Heart right ventricle (tissue), 16 donors: Measurements from ENCODE around the gene PPIA. TPM values are rescaled to one million over a fixed set of nuclear protein-coding genes. Genes with fewer than 3 reads are reported as not detected.

Experiments used
- ATAC-seq, 8 donors: fragments of 200-7000 bp; cut with Tn5 transposase; one replicate each; pipeline ENCODE4 v1.9.1; 2020; ENCODE audit warnings: mild to moderate bottlenecking in 8 of 8, moderate library complexity in 8 of 8, moderate number of reproducible peaks in 1 of 8
- DNase-seq, 2 donors: peaks; one replicate each; pipeline ENCODE4 v3.0.0-alpha.2; 2020
- H3K27ac ChIP-seq, 10 donors: fragments of 200-600 bp; sonication (generic) in 2 of 10; one replicate each; pipeline versions ENCODE4 v1.5.0 to v1.8.0; 2020 to 2022; ENCODE audit warnings: mild to moderate bottlenecking in 3 of 10
- H3K27me3 ChIP-seq, 7 donors: fragments of 200-600 bp; one replicate each; pipeline ENCODE4 v1.8.0; 2021 to 2022; ENCODE audit warnings: mild to moderate bottlenecking in 2 of 7
- H3K36me3 ChIP-seq, 9 donors: fragments of 200-600 bp; sonication (generic) in 1 of 9; one replicate each; pipeline versions ENCODE4 v1.5.0 to v1.8.0; 2020 to 2022; ENCODE audit warnings: mild to moderate bottlenecking in 2 of 9
- H3K4me1 ChIP-seq, 9 donors: fragments of 200-600 bp; sonication (generic) in 1 of 9; one replicate each; pipeline versions ENCODE4 v1.5.0 to v1.8.0; 2020 to 2022; ENCODE audit warnings: mild to moderate bottlenecking in 4 of 9
- H3K4me3 ChIP-seq, 10 donors: fragments of 200-600 bp; sonication (generic) in 2 of 10; one replicate each; pipeline versions ENCODE4 v1.5.0 to v1.8.0; 2020 to 2022; ENCODE audit warnings: mild to moderate bottlenecking in 7 of 10, moderate library complexity in 2 of 10
- H3K9me3 ChIP-seq, 11 donors: fragments of 200-600 bp in 10 of 11; sonication (generic) in 2 of 11; one replicate each; pipeline versions ENCODE4 v1.5.0 to v1.8.0; 2013 to 2022; ENCODE audit warnings: mild to moderate bottlenecking in 2 of 11, control low read depth in 1 of 11, moderate library complexity in 1 of 11
- WGBS, 2 donors: extraction: QIAGEN DNeasy Blood & Tissue Kit; methylation state at CpG; one replicate each; pipeline ENCODE4 v1.1.7; 2013; ENCODE audit warnings: inconsistent platforms in 1 of 2; 5-methylcytosine and 5-hydroxymethylcytosine counted together
- intact Hi-C, 10 donors: fragments of 100-400 bp; cut with DNase I; formaldehyde crosslinking; loops; one replicate each; pipeline versions ENCODE4 v1.11.1 to v1.14.2; 2022
- polyA plus RNA-seq, 2 donors: library from polyadenylated mRNA; stranded (reverse); fragments of 200-250 nt; gene quantifications; one replicate each; pipeline ENCODE4 v1.2.3, GENCODE V29; 2013
- total RNA-seq, 10 donors: library from RNA; stranded (reverse); fragmentation: NEBNext Ultra II Directional in 3 of 10; extraction: Animal tissue kit (Norgen Biotek cat#: 25700) in 3 of 10; gene quantifications; one replicate each; pipeline versions ENCODE4 v1.2.1 to v1.2.4, GENCODE V29; 2021 to 2023
- TF ChIP-seq, protein P1 (sequence below), 9 donors: fragments of 200-600 bp; sonication (generic) in 2 of 9; IDR thresholded peaks; one replicate each; pipeline versions ENCODE4 v1.5.0 to v1.8.0; 2021 to 2022; ENCODE audit warnings: antibody characterized with exemption in 9 of 9, mild to moderate bottlenecking in 5 of 9, moderate library complexity in 1 of 9
- donor health status: Arrhythmogenic right ventricular cardiomyopathy.
- donor health status: ischemic (EF 13 %, LVEDD 7.1; RV severe dilation, severe dysfunction).
- donor health status: healthy with polysubstance abuse.
- donor health status: DM: no; HTN: yes; CAD: no.
- donor health status: DM: no; HTN: no; CAD: no.
- donor health status: ischemic (EF 25% LVEDD 6.9; RV normal size, moderate dysfunction).
- donor health status: ischemic (EF 25% LVEDD 5.7; RV mildly dilated, moderate dysfunction).
- donor health status: healthy.
- donor health status: DM: yes; HTN: yes; CAD: no.
- donor health status: Ischemic cardiomyopathy.
- donor health status: ischemic (EF 35%, LVEDD 5.7; RV mildly dilated, moderate dysfunction).
- donor health status: nonischemic (EF 11% LVEDD 7.7; RV severe dilation, severe dysfunction).
- donor health status: DM: yes; HTN: yes; CAD: no.
- donor health status: PGD.
- donor health status: ischemic (EF 29% LVEDD 5.4; RV normal size, mild dysfunction).
- donor health status: nonischemic (EF 23%, LVEDD 6.1; RV moderate dilation, normal function).

PPIA gene
- total and polyA plus RNA-seq, 12 donors = 355 to 3,654 (median 438) TPM

DNA sequence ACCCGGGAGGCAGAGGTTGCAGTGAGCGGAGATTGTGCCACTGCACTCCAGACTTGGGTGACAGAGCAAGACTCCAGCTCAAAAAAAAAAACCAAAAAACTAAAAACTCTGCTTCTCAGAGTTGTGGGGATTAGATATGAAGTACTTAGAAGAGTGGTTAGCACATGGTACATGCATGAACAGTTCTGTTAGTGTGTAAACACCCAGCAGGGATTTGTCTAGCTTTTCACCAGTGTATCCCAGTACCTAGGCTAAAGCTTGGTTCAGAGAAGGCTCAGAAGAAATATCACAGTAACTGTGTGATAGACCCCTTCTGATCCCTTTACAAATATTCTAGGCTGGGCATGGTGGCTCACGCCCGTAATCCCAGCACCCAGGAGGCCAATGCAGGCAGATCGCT is 9.5 kb downstream of the PPIA start:
- intact Hi-C loops = loop anchor here in 1 of 10 donors (10.0 kb wide), 1 partner anchor 111 kb away; no protein-coding TSS in a partner anchor
- 93 to 95% methylated on average over 5 of the region's 5 CpGs for WGBS, 2 donors
- Histone ChIP-seq H3K36me3 (peaks cover 0 to 46% (median 35%) of the 10 kb centered on the region in 9 donors), H3K4me1 (no peaks in the 10 kb centered on the region), H3K27ac (no peak overlapping the region), H3K9me3 (no peaks in the 10 kb centered on the region), H3K27me3 (no peaks in the 10 kb centered on the region), H3K4me3 (no peak overlapping the region)
- TF ChIP-seq, protein P1, sequence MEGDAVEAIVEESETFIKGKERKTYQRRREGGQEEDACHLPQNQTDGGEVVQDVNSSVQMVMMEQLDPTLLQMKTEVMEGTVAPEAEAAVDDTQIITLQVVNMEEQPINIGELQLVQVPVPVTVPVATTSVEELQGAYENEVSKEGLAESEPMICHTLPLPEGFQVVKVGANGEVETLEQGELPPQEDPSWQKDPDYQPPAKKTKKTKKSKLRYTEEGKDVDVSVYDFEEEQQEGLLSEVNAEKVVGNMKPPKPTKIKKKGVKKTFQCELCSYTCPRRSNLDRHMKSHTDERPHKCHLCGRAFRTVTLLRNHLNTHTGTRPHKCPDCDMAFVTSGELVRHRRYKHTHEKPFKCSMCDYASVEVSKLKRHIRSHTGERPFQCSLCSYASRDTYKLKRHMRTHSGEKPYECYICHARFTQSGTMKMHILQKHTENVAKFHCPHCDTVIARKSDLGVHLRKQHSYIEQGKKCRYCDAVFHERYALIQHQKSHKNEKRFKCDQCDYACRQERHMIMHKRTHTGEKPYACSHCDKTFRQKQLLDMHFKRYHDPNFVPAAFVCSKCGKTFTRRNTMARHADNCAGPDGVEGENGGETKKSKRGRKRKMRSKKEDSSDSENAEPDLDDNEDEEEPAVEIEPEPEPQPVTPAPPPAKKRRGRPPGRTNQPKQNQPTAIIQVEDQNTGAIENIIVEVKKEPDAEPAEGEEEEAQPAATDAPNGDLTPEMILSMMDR (IDR thresholded peaks at IDR 0.05) = no peak
- ATAC-seq = no peak
- no peak for DNase-seq

DNA sequence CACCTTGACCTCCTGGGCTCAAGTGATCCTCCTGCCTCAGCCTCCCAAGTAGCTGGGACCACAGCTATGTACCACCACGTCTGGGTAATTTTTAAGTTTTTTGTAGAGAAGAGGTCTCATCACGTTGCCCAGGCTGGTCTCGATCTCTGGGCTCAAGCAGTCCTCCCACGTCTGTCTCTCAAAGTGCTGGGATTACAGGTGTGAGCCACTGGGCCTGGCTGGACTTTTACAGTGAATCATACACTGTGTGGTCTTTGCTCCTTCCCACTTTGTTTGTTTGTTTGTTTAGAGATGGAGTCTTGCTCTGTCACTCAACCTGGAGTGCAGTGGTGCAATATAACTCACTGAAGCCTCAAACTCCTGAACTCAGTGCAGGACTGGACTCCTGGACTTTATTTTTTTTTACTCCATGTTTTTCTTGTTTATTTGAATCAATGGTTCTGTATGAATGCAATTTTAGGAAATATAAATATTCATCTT is 12.5 kb downstream of the PPIA start:
- Histone ChIP-seq H3K9me3 (no peaks in the 10 kb centered on the region), H3K4me1 (no peaks in the 10 kb centered on the region), H3K4me3 (no peak overlapping the region), H3K27ac (no peak overlapping the region), H3K36me3 (peaks cover 0 to 16% (median 10%) of the 10 kb centered on the region in 9 donors), H3K27me3 (no peaks in the 10 kb centered on the region)
- DNase-seq = no peak
- ATAC-seq = no peak
- intact Hi-C loops = loop anchor here in 1 of 10 donors (10.0 kb wide), 1 partner anchor 114 kb away; no protein-coding TSS in a partner anchor
- TF ChIP-seq, protein P1 (IDR thresholded peaks at IDR 0.05) = no peak
- 88 to 90% methylated on average over 4 of the region's 4 CpGs for WGBS, 2 donors

DNA sequence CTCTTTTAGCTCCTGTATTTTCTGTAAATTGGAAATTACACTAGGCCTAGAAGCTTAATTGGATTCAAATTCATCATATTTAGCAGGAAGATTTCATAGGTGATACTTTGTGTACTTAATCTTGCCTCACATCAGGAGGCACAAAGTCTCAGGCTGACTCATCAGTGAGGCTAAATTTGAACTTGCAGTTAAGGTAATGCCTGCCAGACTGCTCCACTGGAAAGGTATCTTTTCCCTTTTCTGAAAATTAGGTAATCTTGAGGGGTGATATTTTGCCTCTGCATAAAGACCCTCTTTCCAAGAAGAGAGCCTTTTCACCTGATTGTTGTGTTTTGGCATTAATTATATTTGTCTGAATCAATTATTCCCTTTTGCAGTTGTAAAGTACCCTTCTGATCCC is 14.6 kb downstream of the PPIA start:
- ATAC-seq (no peak), DNase-seq (no peak)
- Histone ChIP-seq H3K27ac (no peak overlapping the region), H3K4me1 (no peaks in the 10 kb centered on the region), H3K9me3 (no peaks in the 10 kb centered on the region), H3K4me3 (no peak overlapping the region), H3K27me3 (no peaks in the 10 kb centered on the region), H3K36me3 (no peaks in the 10 kb centered on the region)
- TF ChIP-seq, protein P1 (IDR thresholded peaks at IDR 0.05) = no peak
- intact Hi-C loops = loop anchor here in 1 of 10 donors (10.0 kb wide), 1 partner anchor 116 kb away; no protein-coding TSS in a partner anchor

DNA sequence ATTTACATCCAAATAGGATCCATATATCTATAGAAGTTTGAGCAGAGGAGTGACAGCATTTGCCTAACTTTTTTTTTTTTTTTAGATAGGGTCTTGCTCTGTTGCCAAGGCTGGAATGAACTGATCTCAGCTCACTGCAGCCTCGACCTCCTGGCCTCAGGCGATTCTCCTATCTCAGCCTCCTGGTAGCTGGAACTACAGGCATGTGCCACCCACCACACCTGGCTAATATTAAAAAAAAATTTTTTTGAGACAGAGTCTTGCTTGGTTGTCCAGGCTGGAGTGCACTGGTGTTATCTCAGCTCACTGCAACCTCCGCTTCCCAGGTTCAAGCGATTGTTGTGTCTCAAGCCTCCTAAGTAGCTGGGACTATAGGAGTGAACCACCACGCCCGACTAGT is 15.1 kb downstream of the PPIA start:
- Histone ChIP-seq H3K9me3 (no peaks in the 10 kb centered on the region), H3K4me3 (no peak overlapping the region), H3K4me1 (no peaks in the 10 kb centered on the region), H3K27me3 (no peaks in the 10 kb centered on the region), H3K27ac (no peak overlapping the region), H3K36me3 (no peaks in the 10 kb centered on the region)
- 92 to 94% methylated on average over 6 of the region's 6 CpGs for WGBS, 2 donors
- TF ChIP-seq, protein P1 (IDR thresholded peaks at IDR 0.05) = no peak
- ATAC-seq (no peak), DNase-seq (no peak)
- intact Hi-C loops = loop anchor here in 1 of 10 donors (10.0 kb wide), 1 partner anchor 117 kb away; no protein-coding TSS in a partner anchor
